Kidney epithelial cell (primary cell): ENCODE results near the gene CYP2B6. TPM values are rescaled to one million over a fixed set of nuclear protein-coding genes. Genes with fewer than 3 reads are reported as not detected.

Experiments
- DNase-seq: peaks from one replicate; pipeline ENCODE4 v3.0.0-alpha.2; 2010; ENCODE audit warnings: low read depth
- H3K27me3 ChIP-seq: 2 replicates; pipeline ENCODE4 v1.6.0; 2011; ENCODE audit warnings: low read length; ENCODE audit not compliant: control insufficient read depth, insufficient read depth
- H3K36me3 ChIP-seq: 2 replicates; pipeline ENCODE4 v1.5.1; 2011; ENCODE audit warnings: low read length; ENCODE audit not compliant: control insufficient read depth, insufficient read depth
- H3K4me3 ChIP-seq: 2 replicates; pipeline ENCODE4 v1.5.1; 2011; ENCODE audit warnings: low read depth, mild to moderate bottlenecking, control low read depth, low read length
- total RNA-seq: library from RNA; depleted of rRNA; stranded (reverse); fragments of >200 nt; gene quantifications from 2 replicates; pipeline ENCODE4 v1.2.3, GENCODE V29; 2015
- TF ChIP-seq, protein P1 (sequence below): IDR thresholded peaks from 2 replicates; pipeline ENCODE4 v1.5.1; 2011; ENCODE audit warnings: mild to moderate bottlenecking, moderate library complexity, low read length, control low read depth, inconsistent platforms; ENCODE audit not compliant: insufficient read depth, poor library complexity, severe bottlenecking

Gene CYP2B6
- total RNA-seq, 1 donor from 2014 or later, result 0.13 TPM

DNA sequence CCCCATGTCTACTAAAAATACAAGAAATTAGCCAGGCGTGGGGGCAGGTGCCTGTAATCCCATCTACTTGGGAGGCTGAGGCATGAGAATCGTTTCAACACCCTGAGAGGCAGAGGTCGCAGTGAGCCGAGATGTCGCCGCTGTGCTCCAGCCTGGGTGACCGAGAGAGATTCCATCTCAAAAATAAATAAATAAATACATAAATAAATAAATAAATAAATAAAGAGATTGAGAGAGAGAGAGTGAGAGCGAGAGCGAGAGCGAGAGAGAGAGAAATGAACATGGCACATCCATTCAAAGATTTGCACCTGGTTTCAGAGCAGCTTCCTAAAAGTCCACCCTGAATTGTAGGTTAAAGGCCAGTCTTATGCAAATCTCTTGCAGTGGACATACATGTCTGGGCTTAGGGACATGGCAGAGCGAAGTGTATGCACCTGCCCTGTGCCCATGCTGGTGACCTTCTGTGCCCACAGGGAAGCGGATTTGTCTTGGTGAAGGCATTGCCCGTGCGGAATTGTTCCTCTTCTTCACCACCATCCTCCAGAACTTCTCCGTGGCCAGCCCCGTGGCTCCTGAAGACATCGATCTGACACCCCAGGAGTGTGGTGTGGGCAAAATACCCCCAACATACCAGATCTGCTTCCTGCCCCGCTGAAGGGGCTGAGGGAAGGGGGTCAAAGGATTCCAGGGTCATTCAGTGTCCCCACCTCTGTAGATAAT lies 42.3 kb upstream of the CYP2B6 start:
- Histone ChIP-seq H3K27me3 (no peaks in the 10 kb centered on the region), H3K36me3 (no peaks in the 10 kb centered on the region), H3K4me3 (no peak overlapping the region)
- TF ChIP-seq, protein P1, sequence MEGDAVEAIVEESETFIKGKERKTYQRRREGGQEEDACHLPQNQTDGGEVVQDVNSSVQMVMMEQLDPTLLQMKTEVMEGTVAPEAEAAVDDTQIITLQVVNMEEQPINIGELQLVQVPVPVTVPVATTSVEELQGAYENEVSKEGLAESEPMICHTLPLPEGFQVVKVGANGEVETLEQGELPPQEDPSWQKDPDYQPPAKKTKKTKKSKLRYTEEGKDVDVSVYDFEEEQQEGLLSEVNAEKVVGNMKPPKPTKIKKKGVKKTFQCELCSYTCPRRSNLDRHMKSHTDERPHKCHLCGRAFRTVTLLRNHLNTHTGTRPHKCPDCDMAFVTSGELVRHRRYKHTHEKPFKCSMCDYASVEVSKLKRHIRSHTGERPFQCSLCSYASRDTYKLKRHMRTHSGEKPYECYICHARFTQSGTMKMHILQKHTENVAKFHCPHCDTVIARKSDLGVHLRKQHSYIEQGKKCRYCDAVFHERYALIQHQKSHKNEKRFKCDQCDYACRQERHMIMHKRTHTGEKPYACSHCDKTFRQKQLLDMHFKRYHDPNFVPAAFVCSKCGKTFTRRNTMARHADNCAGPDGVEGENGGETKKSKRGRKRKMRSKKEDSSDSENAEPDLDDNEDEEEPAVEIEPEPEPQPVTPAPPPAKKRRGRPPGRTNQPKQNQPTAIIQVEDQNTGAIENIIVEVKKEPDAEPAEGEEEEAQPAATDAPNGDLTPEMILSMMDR, result no peak
- no peak for DNase-seq

- no peaks in the 10 kb centered on the region for H3K36me3 ChIP-seq
- H3K27me3 ChIP-seq, result no peaks in the 10 kb centered on the region
- TF ChIP-seq, protein P1, result no peak
- H3K4me3 ChIP-seq, result no peak overlapping the region
- no peak for DNase-seq
Measured at GRCh38 chr19:40954573-40954972, 36.5 kb upstream of the CYP2B6 start.

DNA sequence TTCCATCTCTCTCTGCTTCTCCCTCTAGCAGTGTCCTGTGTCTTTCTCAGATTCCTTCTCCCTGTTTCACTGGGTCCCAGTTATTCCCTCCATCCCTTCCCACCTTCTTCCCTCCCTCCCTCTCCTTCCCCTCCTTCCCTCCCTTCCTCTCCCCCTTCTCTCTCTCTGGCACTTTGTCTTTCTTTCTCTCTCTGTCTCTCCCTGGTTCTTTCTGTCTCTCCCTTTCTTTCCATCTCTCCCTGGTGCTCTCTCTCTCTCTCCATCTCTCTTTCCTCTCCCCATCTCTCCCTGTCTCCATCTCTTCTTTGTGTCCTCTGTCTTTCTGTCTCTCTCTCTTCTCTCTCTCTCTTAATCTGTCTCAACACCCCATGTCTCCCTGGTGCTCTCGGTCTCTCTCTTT lies 31.7 kb upstream of the CYP2B6 start:
- no peak for DNase-seq
- H3K27me3 ChIP-seq, result no peaks in the 10 kb centered on the region
- no peak overlapping the region for H3K4me3 ChIP-seq
- TF ChIP-seq, protein P1, result no peak
- no peaks in the 10 kb centered on the region for H3K36me3 ChIP-seq

DNA sequence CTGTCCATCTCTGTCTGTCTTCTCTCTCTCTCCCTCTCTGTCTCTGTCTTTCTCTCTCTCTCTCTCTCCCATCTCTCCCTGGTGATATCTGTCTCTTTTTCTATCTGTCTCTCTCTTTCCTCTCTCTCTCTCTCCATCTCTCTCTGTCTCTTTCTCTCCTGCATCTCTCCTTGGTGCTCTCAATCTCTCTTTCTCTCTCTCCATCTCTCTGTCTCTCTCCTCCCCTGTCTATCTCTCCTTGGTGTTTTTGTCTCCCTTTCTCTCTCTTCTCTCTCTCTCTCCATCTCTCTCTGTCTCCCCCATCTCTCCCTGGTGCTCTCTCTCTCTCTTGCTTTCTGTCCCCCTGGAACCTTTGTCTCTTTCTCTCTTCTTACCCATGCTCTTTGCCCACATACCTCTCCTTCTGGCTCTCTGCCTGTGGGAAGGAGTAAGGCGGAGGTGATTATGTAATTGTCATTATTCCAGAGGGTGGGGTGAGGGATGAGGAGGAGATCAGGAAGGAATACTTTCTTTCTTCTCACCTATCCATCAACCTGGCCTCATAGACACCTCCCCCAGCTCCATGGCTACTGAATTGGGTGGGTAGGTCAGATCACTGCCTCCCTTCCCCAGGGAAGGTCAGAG lies 30.9 kb upstream of the CYP2B6 start:
- no peak overlapping the region for H3K4me3 ChIP-seq
- DNase-seq, result no peak
- TF ChIP-seq, protein P1, result no peak
- no peaks in the 10 kb centered on the region for H3K36me3 ChIP-seq
- H3K27me3 ChIP-seq, result no peaks in the 10 kb centered on the region

DNA sequence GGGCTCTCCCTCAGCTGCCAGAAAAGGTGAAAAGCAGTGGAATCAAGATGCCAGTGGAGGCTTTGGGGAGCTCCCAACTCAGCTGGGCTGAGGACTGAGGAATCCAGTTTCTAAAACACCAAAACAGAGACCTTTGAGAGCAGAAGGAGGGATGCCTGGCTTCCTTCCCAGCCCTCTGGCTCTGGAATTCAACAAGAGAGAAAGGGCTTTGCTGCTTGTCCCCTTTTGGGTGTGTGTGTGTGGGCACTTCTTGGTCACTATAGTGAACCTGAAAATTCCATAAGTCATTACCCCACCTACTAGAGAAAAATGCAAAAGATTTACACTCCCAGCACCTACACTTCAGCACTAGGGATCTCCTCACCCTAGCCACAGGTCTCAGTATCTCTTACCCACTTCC lies 30.3 kb upstream of the CYP2B6 start:
- no peak overlapping the region for H3K4me3 ChIP-seq
- H3K36me3 ChIP-seq, result no peaks in the 10 kb centered on the region
- no peak for DNase-seq
- TF ChIP-seq, protein P1, result no peak
- no peaks in the 10 kb centered on the region for H3K27me3 ChIP-seq
